Motor neuron (in vitro differentiated cells): ENCODE data around the gene SNX2. TPM values are rescaled to one million over a fixed set of nuclear protein-coding genes. Genes with fewer than 3 reads are reported as not detected.
"Not testable (repeated sequence)": the region's sequence is repeated elsewhere in the genome, so short reads cannot be mapped to it uniquely, and the experiment has no call there.

ENCODE experiments used
- ATAC-seq, 8 experiments: fragments of 200-7000 bp; cut with Tn5 transposase; replicated peaks in 6 of 8; 2 replicates each; pipeline ENCODE4 v1.8.0; 2021; ENCODE audit warnings: mild to moderate bottlenecking in 8 of 8, moderate library complexity in 8 of 8
- H3K27ac ChIP-seq, 2 donors: fragments of 250-450 bp; sonication (Bioruptor Pico); 2 replicates each; pipeline ENCODE4 v1.9.0; 2021; ENCODE audit warnings: antibody characterized with exemption in 2 of 2, mild to moderate bottlenecking in 2 of 2, moderate library complexity in 1 of 2
- H3K4me1 ChIP-seq, 2 donors: fragments of 250-450 bp; sonication (Bioruptor Pico); replicated peaks in 1 of 2; 2 replicates each; pipeline ENCODE4 v1.6.1; 2021; ENCODE audit warnings: antibody characterized with exemption in 2 of 2, mild to moderate bottlenecking in 2 of 2, moderate library complexity in 1 of 2
- H3K4me3 ChIP-seq, 5 donors: fragments of 250-450 bp; sonication (Bioruptor Pico); 2 replicates each; pipeline ENCODE4 v1.9.0; 2021; ENCODE audit warnings: antibody characterized with exemption in 5 of 5, mild to moderate bottlenecking in 5 of 5, moderate library complexity in 4 of 5
- WGBS, 10 experiments: fragments of 450-650 bp; shearing (Covaris generic); methylation state at CpG; one replicate each; pipeline ENCODE4 v1.0.0; 2022; 5-methylcytosine and 5-hydroxymethylcytosine counted together
- in situ Hi-C, 9 experiments: fragments of 400-800 bp; cut with MboI; loops; one replicate each; pipeline ENCODE4 v1.15.0; 2021; ENCODE audit warnings: low sequenced_read_pairs in 9 of 9, low pct_unique_long_range_greater_than_20kb in 2 of 9; ENCODE audit not compliant: unreplicated experiment in 9 of 9
- total RNA-seq, 8 experiments: library from RNA; unstranded; fragments of 300-600 nt; gene quantifications; 2 replicates each; pipeline versions ENCODE4 v1.2.3 to v1.2.4, GENCODE V29; 2022

The SNX2 gene
- total RNA-seq, 8 experiments from 2014 or later: 45.1 to 99.0 (median 51.6) TPM

DNA sequence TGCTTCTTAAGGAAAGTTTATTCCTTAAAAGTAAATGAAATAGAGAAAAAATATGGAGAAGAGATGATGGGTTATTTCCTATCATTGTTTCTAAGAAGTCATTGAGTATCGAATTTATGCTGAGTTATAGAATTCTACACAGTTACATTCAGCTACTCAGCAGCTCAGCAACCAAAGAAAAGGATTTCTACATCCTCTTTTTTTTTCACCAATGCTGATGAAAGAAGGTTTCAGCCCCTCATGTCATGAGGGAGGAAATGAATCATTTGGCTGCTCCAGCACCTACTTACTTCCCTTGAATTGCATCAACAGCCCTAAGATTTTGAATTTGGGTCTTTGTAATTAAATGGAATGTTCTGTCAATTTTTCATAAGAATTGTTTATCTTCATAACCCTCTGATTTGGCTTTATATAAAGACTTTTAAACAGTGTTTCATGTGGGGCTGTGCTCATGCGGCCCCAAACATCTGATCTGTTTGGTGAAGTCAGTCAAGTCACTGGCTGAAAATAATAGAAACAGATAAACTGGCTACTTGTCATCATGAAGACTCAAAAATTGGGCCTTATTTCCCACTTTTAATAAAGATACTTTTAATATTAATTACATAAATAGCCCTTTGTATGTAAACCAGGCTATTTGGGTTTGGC is 18.5 kb upstream of the SNX2 start:
- ATAC-seq: peak in 3 of 8 experiments; percentile 43 to 58 (median 45)
- H3K27ac ChIP-seq: no peak overlapping the region
- in situ Hi-C loops: no loop called here
- no peaks in the 10 kb centered on the region for H3K4me1 ChIP-seq
- H3K4me3 ChIP-seq: no peak overlapping the region
- 53 to 100% (median 89%) methylated on average over 1 to 2 of the region's 2 CpGs for WGBS, 10 experiments

DNA sequence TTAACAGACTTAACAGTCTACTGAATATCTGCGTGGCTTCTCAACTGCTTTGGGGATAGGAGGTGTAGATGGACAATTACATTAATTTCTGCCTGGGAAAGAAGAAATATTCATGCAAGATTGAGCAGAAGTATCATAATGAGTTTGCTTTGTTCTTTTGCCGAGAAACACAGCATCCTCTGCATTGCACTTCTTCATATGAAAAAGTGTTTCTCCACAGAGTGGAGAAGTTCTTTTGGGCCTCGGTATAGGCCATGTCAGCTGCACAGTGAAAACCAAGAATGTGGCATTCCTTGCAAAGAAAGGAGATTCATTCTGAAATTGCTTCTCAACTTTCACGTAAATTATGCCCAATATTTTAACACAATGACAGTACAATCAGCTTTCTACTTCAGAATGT is 17.6 kb upstream of the SNX2 start:
- Histone ChIP-seq H3K4me1 (no peaks in the 10 kb centered on the region), H3K27ac (no peak overlapping the region), H3K4me3 (no peak overlapping the region)
- no peak for ATAC-seq
- 57 to 100% (median 94%) methylated on average over 1 to 4 of the region's 4 CpGs; no CpG with 5 or more reads in 2 of the 10 experiments for WGBS, 10 experiments
- in situ Hi-C loops: no loop called here

DNA sequence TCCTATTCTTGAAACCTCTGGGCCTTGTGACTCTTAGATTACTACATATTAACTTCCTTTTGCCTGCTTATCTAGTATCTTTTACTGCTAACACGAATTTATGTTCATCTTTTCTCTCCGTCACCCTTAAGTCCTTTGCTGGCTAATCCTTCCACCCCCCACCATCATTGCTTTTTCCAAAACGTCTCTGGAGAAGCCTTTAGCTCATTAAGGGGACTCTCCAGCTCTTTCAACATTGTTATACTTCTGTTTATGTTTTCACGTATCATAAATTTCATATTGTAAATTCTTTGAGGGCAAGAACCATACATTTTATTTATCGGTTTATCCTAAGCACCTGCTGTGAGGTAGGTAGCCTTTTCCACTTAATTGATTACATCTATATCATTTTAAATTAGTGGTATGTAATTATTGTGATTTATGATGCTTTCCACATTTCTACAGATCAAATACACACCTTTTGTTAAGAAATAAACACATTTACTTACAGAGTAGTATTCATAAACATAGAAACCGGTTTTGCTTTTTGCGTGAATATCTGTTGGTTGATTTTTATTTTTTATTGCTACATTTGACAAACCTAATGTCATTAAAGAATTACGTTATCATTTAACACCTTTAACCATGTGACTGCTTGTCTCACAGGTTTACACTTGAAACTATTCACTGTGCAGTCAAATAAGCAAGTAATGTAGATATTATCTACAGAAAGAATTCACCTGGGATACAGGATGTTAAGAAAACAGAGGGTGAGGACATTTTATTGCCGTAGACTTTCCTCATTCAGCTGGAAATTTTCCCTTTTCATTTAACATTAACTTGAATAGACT is 15.4 kb upstream of the SNX2 start:
- Histone ChIP-seq H3K4me1 (no peaks in the 10 kb centered on the region), H3K4me3 (no peak overlapping the region), H3K27ac (no peak overlapping the region)
- in situ Hi-C loops: no loop called here
- no peak for ATAC-seq
- 63 to 100% (median 88%) methylated on average over 2 to 9 of the region's 9 CpGs for WGBS, 10 experiments

DNA sequence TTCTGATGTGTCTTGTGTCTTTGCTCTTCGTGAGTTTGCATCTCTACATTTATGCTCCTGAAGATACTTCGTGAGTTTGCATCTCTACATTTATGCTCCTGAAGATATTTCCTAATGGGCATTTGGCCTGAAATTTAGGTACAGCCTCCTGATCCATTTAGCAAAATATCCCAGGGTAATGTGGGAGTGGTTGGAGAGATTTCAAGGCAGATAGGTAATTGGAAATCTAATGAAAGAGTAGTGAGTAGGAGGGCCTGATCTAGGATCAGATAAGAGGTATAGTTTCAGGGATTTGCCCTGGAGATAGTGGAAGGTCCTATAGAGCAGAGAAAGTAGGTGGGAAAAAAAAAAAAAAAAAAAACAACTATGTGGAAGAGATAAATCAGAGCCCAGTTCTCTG is 14.6 kb upstream of the SNX2 start:
- in situ Hi-C loops: no loop called here
- Histone ChIP-seq H3K27ac (no peak overlapping the region), H3K4me1 (no peaks in the 10 kb centered on the region), H3K4me3 (no peak overlapping the region)
- WGBS, 10 experiments: 55 to 94% (median 77%) methylated on average over 2 of the region's 2 CpGs; no CpG with 5 or more reads in 4 of the 10 experiments
- ATAC-seq: no peak

DNA sequence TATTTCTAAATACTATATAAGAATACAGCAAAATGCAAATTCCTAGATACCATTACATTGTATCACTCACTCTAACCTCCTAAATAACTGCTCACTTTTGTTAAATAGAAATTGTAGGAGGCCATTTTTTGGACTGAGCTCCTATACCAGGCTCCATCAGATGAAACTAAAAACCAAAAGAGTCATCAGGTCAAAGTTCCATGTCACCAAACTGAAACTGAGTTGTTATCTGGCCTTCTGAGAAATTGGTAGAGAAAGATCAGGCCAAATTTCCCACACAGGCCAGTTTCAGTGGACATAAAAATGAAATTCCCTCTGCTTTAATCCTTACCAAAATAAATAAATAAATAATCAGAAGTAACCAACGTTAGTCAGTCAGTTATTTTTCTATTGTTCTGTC is 13.8 kb upstream of the SNX2 start:
- ATAC-seq: no peak
- no peak overlapping the region for H3K4me3 ChIP-seq
- no peak overlapping the region for H3K27ac ChIP-seq
- in situ Hi-C loops: no loop called here
- WGBS, 10 experiments: 0 to 88% (median 38%) methylated on average over 1 of the region's 1 CpG; no CpG with 5 or more reads in 2 of the 10 experiments
- no peaks in the 10 kb centered on the region for H3K4me1 ChIP-seq

DNA sequence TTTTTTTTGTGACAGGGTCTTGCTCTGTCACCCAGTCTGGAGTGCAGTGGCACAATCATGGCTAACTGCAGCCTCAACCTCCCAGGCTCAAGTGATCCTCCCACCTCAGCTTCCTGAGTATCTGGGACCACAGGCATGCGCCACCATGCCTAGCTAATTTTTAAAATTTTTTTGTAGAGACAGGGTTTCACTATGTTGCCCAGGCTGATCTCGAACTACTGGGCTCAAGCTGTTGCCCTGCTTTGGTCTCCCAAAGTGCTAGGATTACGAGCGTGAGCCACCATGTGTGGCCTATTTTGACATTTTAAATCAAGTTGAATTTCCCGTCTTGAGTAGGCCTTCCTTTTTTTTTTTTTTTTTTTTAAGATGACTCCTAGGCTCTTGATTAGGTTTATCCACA is 13.0 kb upstream of the SNX2 start:
- H3K4me3 ChIP-seq, ATAC-seq, H3K4me1 ChIP-seq, in situ Hi-C loops, H3K27ac ChIP-seq: not testable (repeated sequence)
- whole genome bisulfite sequencing, 10 experiments: 40 to 92% (median 76%) methylated on average over 1 to 5 of the region's 5 CpGs; no CpG with 5 or more reads in 2 of the 10 experiments

DNA sequence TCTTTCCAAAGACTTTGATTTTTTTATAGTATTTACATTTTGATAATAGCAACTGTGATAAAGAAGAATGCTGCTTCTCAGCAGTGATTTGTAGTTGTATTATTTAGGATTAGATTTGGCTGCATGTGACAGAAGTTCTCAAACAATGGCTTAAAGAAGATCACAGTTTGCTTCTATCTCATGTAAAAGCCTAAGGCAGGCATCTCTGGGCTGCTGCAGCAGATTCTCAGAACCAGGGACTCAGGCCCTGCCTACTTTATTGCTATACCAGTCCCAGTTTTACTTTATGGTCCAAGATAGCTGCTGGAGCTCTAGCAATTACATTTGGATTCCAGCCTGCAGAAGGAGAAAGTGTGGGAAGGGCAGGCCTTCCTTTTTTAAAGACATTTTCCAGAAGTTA is 8.8 kb upstream of the SNX2 start:
- H3K27ac ChIP-seq: no peak overlapping the region
- ATAC-seq: no peak
- no peak overlapping the region for H3K4me3 ChIP-seq
- no peaks in the 10 kb centered on the region for H3K4me1 ChIP-seq
- in situ Hi-C loops: no loop called here

DNA sequence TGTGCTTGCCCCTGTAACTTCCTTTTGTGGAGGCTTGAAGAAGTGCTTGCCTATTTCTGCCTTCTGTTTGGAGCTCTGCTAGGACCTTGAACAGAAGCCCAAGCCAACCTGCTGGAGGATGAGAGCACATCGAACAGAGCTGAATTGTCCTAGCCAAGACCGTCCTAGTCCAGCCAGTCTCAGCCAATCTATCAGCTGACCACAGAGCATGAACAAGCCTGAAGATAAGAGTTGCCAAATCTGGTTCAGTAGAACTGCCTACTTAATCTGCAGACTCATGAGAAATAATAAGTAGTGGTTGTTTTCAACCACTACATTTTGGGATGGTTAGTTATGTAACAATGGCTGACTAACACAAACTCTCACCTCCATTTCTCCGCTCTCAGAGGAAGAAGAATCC is 4.4 kb upstream of the SNX2 start:
- ATAC-seq: no peak
- WGBS, 10 experiments: 20 to 100% (median 90%) methylated on average over 1 to 3 of the region's 3 CpGs

DNA sequence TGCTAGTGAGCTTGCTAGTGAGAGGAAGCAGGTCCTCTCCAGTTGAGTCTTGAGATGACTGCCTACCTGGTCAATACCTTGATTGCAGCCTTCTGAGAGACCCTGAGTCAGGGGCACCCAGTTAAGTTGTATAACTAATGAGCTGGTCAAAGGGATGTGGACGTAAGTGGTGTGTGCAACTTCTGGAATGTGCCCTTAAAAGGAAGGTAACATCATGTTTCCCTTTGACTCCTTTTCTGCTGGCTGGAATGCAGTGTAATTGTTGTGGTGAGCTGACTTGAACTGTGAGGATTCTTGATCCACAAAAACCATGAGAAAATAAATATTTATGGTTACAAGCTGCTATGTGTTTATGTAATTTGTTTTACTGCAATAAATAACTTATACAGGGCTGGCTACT is 2.4 kb upstream of the SNX2 start:
- H3K4me1 ChIP-seq: peaks cover 0 to 5% of the 10 kb centered on the region in 2 donors
- no peak for ATAC-seq
- 40 to 100% (median 80%) methylated on average over 1 of the region's 1 CpG; no CpG with 5 or more reads in 5 of the 10 experiments for WGBS, 10 experiments
- no peak overlapping the region for H3K27ac ChIP-seq
- in situ Hi-C loops: no loop called here
- no peak overlapping the region for H3K4me3 ChIP-seq

More for the DNA sequence above, 4.4 kb upstream of the SNX2 start:
- H3K27ac ChIP-seq: no peak overlapping the region
- in situ Hi-C loops: no loop called here
- no peaks in the 10 kb centered on the region for H3K4me1 ChIP-seq
- no peak overlapping the region for H3K4me3 ChIP-seq

DNA sequence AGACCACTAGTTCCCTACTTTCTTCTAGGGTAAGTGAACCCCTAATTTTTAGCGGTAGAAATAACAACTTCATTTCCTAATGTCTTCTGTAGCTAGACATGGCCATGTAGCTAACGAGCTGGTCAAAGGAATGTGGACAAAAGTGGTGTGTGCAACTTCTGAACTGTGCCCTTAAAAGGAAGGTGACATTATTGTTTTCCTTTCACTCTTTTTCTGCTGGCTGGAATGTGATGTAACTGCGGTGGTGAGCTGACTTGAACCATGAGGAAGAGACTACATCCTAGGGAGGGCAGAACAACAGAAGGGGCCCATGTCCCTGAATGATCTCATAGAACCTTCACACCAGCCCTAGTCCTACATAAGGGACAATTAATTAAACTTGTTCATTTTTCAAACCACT is 1.3 kb upstream of the SNX2 start:
- in situ Hi-C loops: no loop called here
- WGBS, 10 experiments: 50 to 100% (median 73%) methylated on average over 1 to 2 of the region's 3 CpGs; no CpG with 5 or more reads in 2 of the 10 experiments
- Histone ChIP-seq H3K27ac (no peak overlapping the region), H3K4me3 (no peak overlapping the region), H3K4me1 (peaks cover 0 to 8% of the 10 kb centered on the region in 2 donors)
- no peak for ATAC-seq

DNA sequence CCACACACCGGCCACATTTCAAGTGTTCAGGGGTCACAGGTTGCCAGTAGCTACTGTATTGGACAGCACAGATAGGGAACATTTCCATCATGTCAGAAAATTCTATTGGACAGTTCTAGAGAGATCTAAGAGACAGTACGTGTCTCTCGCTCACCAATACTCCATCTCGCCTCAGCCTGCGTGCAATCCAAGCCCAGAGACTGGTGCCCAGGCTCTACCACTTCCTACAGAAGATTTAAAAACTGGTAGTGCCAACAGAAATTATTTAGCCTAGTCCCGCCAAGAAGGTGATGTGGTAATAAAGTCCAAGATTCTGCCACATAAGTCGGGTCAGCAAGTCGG is 390 bp upstream of the SNX2 start:
- 0 to 100% (median 58%) methylated on average over 1 to 6 of the region's 8 CpGs; no CpG with 5 or more reads in 2 of the 10 experiments for WGBS, 10 experiments
- ATAC-seq: peak; percentile 21 to 56 (median 44)
- in situ Hi-C loops: no loop called here

DNA sequence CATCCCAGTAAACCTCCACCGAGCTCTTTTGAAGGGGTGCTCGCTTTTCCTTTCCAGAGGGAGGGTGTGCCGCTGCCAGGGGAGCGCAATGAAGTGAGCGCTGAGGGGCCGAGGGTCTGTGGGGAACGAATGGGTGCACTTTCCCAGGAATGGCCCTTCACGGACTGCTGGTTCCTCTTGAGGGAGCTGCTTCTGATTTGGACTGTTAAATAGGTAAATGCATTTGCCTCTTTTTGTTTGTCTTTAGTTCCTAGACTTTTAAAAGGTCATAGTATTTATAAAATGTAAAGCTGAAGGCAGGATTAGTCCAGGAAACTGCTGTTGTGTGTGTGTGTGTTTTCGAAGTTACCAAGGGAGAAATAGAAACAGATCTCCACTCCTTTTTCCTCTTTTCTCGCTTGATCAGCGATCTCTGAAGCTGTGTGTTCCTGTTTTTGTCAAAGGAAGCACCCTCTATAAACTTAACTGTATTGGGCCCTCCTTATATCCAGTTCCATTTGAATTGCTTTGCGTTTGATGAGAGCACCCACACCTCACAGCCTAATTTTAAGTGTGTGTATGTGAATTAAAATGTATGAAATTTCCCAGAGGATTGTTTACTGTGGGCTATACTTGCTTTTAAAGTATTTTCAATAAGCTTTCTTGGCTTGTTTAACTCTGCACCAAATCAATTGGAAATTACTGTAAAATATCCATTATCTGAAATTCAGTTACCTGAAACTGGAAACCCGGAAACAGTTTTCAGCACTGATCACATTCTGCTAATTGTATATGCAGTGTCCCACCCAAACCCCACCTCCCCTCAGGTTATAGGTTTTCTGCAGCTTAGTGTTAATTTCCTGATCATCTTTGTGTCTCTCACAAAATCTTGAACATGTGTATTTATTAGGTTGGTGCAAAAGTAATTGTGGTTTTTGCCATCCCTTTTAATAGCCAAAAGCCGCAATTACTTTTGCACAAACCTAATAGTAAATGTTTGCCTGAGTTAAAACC is 966 bp downstream of the SNX2 start:
- 0 to 20% (median 6%) methylated on average over 1 to 11 of the region's 14 CpGs for WGBS, 10 experiments
- H3K4me3 ChIP-seq: peak overlapping the region; percentile 88 to 96 (median 95)
- peaks cover 0 to 8% of the 10 kb centered on the region in 2 donors for H3K4me1 ChIP-seq
- in situ Hi-C loops: no loop called here
- peak overlapping the region; percentile 70 to 81 for H3K27ac ChIP-seq
- ATAC-seq: peak in 6 of 8 experiments; percentile 27 to 36 (median 32)

More for the DNA sequence above, 390 bp upstream of the SNX2 start:
- peak overlapping the region; percentile 88 to 96 (median 95) for H3K4me3 ChIP-seq
- H3K4me1 ChIP-seq: peaks cover 0 to 8% of the 10 kb centered on the region in 2 donors
- peak overlapping the region in 1 of 2 donors; percentile 59 for H3K27ac ChIP-seq

DNA sequence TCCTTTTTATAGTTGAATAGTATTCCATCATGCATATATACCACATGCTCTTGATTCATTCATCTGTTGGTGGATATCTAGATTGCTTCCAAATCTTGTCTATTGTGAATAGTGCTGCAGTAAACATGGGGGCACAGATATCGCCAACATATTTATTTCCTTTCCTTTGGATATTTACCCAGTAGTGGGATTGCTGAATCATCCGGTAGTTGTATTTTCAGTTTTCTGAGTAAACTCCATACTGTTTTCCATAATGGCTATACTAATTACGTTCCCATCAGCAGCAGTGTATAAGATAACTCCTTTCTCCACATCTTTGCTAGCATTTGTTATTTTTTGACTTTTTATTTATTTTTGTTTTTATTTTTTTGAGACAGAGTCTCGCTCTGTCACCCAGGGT is 3.3 kb downstream of the SNX2 start:
- 90 to 100% (median 100%) methylated on average over 1 to 4 of the region's 4 CpGs; no CpG with 5 or more reads in 1 of the 10 experiments for WGBS, 10 experiments
- H3K27ac ChIP-seq: no peak overlapping the region
- no peak for ATAC-seq
- H3K4me3 ChIP-seq: no peak overlapping the region
- in situ Hi-C loops: no loop called here
- H3K4me1 ChIP-seq: peaks cover 0 to 8% of the 10 kb centered on the region in 2 donors
